ENCODE measurements around the gene MRGPRG.

MRGPRG gene

DNA sequence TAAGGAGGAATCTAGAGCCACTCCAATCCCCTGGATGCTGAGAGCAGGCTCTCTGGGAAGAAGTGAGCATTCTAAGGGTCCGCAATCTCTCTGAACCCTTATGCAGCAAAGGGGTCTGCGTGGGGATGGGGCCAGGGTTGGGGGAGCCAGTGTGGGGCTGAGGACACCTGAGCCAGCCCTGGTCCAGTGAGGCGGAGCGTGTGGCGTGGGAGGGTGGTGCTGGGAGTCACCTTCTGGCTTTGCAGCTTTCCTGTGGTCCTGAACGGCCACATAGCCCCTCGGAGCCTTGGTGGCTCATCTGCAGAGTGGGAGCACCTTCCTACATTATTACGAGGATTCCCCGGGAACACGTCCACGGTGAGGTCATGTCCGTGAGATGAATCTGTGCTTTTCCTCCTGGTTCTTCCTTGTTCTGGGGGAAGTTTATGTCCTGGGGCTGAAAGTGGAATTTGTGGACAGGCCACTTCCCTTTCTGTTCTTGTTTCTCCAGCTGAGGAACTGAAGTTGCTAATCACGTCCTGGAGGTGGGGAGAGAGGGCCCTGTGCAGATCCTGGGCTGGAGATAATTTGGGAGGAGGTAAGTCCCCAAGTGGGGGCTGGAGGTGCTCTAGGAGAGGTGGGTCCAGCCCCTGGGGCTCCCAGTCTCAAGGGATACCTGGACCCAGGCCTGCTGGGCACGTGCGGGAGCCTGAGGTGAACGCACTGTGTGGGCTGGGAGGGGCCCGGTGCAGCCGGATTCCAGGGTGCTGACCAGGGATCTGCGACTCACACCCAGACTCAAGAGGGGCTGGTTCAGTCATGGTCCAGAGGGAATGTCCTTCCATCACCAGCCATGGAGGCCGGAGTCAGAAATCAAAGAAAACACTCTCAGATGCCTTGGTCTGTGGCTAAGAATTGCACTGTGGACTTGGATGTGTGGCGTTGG lies 7.5 kb upstream of the MRGPRG start:
- Histone ChIP-seq H3K4me1 (ENCODE audit: insufficient read depth, low read length, poor library complexity, severe bottlenecking) (peaks cover 34% of the 10 kb centered on the region), H3K9me3 (ENCODE audit: insufficient read depth, low read depth, low read length) (no peaks in the 10 kb centered on the region), H3K4me2 (ENCODE audit: low read depth, low read length, poor library complexity, severe bottlenecking) (no peak overlapping the region), H3K27me3 (ENCODE audit: insufficient read depth, low read length, poor library complexity, severe bottlenecking) (no peaks in the 10 kb centered on the region), H3F3A (ENCODE audit: low read depth) (no peaks in the 10 kb centered on the region), H3K4me3 (ENCODE audit: low read length, poor library complexity, severe bottlenecking) (no peak overlapping the region), H3K36me3 (ENCODE audit: insufficient read depth, low read length) (no peaks in the 10 kb centered on the region), H3K9me2 (replicated peaks; ENCODE audit: low read depth, low read length) (no peaks in the 10 kb centered on the region), H3K79me2 (ENCODE audit: insufficient read depth, low read length) (no peaks in the 10 kb centered on the region), H4K20me1 (ENCODE audit: insufficient read depth, low read length, poor library complexity, severe bottlenecking) (no peaks in the 10 kb centered on the region), H3K9ac (ENCODE audit: low read depth, low read length, poor library complexity, severe bottlenecking) (no peak overlapping the region), H2AFZ (ENCODE audit: low read length) (no peak overlapping the region)
- TF ChIP-seq EZH2phosphoT487 (IDR thresholded peaks at IDR 0.05; ENCODE audit: borderline replicate concordance), result no peak
- TF ChIP-seq, protein P1, sequence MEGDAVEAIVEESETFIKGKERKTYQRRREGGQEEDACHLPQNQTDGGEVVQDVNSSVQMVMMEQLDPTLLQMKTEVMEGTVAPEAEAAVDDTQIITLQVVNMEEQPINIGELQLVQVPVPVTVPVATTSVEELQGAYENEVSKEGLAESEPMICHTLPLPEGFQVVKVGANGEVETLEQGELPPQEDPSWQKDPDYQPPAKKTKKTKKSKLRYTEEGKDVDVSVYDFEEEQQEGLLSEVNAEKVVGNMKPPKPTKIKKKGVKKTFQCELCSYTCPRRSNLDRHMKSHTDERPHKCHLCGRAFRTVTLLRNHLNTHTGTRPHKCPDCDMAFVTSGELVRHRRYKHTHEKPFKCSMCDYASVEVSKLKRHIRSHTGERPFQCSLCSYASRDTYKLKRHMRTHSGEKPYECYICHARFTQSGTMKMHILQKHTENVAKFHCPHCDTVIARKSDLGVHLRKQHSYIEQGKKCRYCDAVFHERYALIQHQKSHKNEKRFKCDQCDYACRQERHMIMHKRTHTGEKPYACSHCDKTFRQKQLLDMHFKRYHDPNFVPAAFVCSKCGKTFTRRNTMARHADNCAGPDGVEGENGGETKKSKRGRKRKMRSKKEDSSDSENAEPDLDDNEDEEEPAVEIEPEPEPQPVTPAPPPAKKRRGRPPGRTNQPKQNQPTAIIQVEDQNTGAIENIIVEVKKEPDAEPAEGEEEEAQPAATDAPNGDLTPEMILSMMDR (conservative IDR thresholded peaks at IDR 0.05; ENCODE audit: low read length), result no peak

DNA sequence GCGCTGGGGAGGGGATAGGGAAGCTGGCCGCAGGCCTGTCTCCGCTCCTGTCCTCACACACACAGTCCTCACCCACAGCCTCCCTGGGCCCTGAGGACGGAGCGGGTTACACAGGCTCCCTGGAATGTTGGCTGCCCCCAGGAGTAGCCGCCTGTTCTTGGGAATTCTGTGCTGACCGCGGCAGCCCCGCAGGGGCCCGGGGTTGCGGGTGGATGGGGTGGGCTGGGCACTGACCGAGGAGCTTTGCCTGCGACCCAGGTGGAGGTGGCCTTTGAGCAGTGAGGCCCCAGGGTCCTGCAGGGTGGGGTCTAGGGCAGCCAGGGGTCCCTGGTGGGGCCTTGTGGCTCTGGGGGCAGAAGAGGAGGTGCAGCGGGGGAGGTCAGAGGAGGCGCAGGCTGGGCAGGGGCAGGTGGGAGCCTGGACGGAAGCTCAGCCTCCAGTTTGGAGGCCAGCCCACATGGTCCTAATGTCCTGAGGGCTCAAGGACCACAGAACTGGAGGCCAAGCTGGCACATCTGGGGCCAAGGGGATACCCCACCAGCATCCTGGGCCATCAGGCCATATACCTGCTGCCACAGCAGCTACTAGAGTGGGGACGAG lies 6.6 kb upstream of the MRGPRG start:
- no peaks in the 10 kb centered on the region for H3K27me3 ChIP-seq (ENCODE audit: insufficient read depth, low read length, poor library complexity, severe bottlenecking)
- no peaks in the 10 kb centered on the region for H3K79me2 ChIP-seq (ENCODE audit: insufficient read depth, low read length)
- no peaks in the 10 kb centered on the region for H3K36me3 ChIP-seq (ENCODE audit: insufficient read depth, low read length)
- H4K20me1 ChIP-seq (ENCODE audit: insufficient read depth, low read length, poor library complexity, severe bottlenecking), result no peaks in the 10 kb centered on the region
- H3K9me2 ChIP-seq (replicated peaks; ENCODE audit: low read depth, low read length), result no peaks in the 10 kb centered on the region
- peaks cover 41% of the 10 kb centered on the region for H3K4me1 ChIP-seq (ENCODE audit: insufficient read depth, low read length, poor library complexity, severe bottlenecking)
- no peak overlapping the region for H3K4me3 ChIP-seq (ENCODE audit: low read length, poor library complexity, severe bottlenecking)
- no peaks in the 10 kb centered on the region for H3F3A ChIP-seq (ENCODE audit: low read depth)
- no peak overlapping the region for H2AFZ ChIP-seq (ENCODE audit: low read length)
- no peak overlapping the region for H3K9ac ChIP-seq (ENCODE audit: low read depth, low read length, poor library complexity, severe bottlenecking)
- no peaks in the 10 kb centered on the region for H3K9me3 ChIP-seq (ENCODE audit: insufficient read depth, low read depth, low read length)
- H3K4me2 ChIP-seq (ENCODE audit: low read depth, low read length, poor library complexity, severe bottlenecking), result no peak overlapping the region
- no peak for TF ChIP-seq EZH2phosphoT487 (IDR thresholded peaks at IDR 0.05; ENCODE audit: borderline replicate concordance)

DNA sequence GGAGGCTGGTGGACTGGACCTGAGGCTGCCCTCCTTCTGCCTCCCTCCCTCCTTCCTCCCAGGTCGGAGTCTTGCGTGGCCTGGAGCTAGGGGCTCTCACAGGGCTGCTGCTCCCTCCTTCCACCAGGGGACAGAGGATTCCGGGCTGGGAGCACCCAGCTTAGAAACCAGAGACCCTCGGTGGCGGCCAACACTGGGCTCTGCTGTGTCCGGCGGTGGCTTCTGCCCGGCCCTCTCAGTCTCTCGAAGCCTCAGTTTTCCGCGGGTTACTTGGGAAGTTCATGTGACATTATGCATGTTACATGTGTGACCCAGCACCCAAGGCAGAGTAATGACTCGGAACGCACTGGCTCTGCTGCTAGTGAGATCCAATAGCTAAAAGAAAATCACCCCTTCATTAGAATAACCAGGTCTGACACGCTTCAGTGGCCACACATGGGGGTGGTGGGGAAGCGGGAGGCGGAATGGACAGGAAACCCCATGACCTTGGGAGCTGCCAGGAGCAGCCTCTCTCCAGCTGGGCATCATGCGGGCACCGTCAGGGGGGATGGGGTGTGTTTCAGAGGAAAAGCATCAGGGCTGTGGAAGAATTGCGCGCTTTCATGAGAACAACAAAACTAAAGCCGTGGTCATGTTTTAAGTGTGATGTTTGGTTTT lies 5.9 kb upstream of the MRGPRG start:
- no peak for TF ChIP-seq EZH2phosphoT487 (IDR thresholded peaks at IDR 0.05; ENCODE audit: borderline replicate concordance)
- TF ChIP-seq, protein P1 (conservative IDR thresholded peaks at IDR 0.05; ENCODE audit: low read length), result no peak
- Histone ChIP-seq H3F3A (ENCODE audit: low read depth) (no peaks in the 10 kb centered on the region), H3K27me3 (ENCODE audit: insufficient read depth, low read length, poor library complexity, severe bottlenecking) (no peaks in the 10 kb centered on the region), H3K9me3 (ENCODE audit: insufficient read depth, low read depth, low read length) (no peaks in the 10 kb centered on the region), H3K36me3 (ENCODE audit: insufficient read depth, low read length) (no peaks in the 10 kb centered on the region), H4K20me1 (ENCODE audit: insufficient read depth, low read length, poor library complexity, severe bottlenecking) (no peaks in the 10 kb centered on the region), H3K79me2 (ENCODE audit: insufficient read depth, low read length) (no peaks in the 10 kb centered on the region), H3K9me2 (replicated peaks; ENCODE audit: low read depth, low read length) (no peaks in the 10 kb centered on the region), H3K4me3 (ENCODE audit: low read length, poor library complexity, severe bottlenecking) (no peak overlapping the region), H3K4me2 (ENCODE audit: low read depth, low read length, poor library complexity, severe bottlenecking) (no peak overlapping the region), H3K9ac (ENCODE audit: low read depth, low read length, poor library complexity, severe bottlenecking) (peak overlapping the region; percentile 67), H3K4me1 (ENCODE audit: insufficient read depth, low read length, poor library complexity, severe bottlenecking) (peaks cover 48% of the 10 kb centered on the region), H2AFZ (ENCODE audit: low read length) (no peak overlapping the region)

Data from Loucy (cell line).